A673 (cell line): ENCODE results near the gene ACTL10. TPM values are rescaled to one million over a fixed set of nuclear protein-coding genes. Genes with fewer than 3 reads are reported as not detected.
"Not testable (repeated sequence)": the region's sequence is repeated elsewhere in the genome, so short reads cannot be mapped to it uniquely, and the experiment has no call there.

Experiments
- BruUV-seq: library from RNA; stranded (reverse); fragments of 400-500 nt; replicated peaks from 2 replicates; lab custom pipeline; 2021; lab: Mats Ljungman, UMichigan
- CTCF ChIA-PET: fragments of 300-600 bp; sonication (Branson Sonifier 250); formaldehyde crosslinking; loops from one replicate; lab custom pipeline; 2022; ENCODE audit warnings: antibody characterized with exemption; lab: Charles Lee
- POLR2A ChIA-PET: fragments of 300-600 bp; sonication (Branson Sonifier 250); formaldehyde crosslinking; loops from one replicate; lab custom pipeline; 2022; ENCODE audit warnings: antibody characterized with exemption; ENCODE audit not compliant: low non-redundant PET; lab: Charles Lee
- DNase-seq: peaks from one replicate; pipeline ENCODE4 v3.0.0-alpha.2; 2015; ENCODE audit warnings: low spot score
- H3K27ac ChIP-seq: fragments of 200-600 bp; sonication (generic); 2 replicates; pipeline ENCODE4 v1.5.1; 2016; ENCODE audit warnings: mixed run types, low read depth, mild to moderate bottlenecking, mixed read lengths, antibody characterized with exemption, low read length; ENCODE audit not compliant: poor library complexity, severe bottlenecking
- H3K27me3 ChIP-seq: fragments of 200-600 bp; sonication (generic); replicated peaks from 2 replicates; pipeline ENCODE4 v1.6.1; 2017; ENCODE audit warnings: mixed run types, low read depth, mild to moderate bottlenecking, mixed read lengths, antibody characterized with exemption, low read length; ENCODE audit not compliant: insufficient read depth, poor library complexity
- H3K36me3 ChIP-seq: fragments of 200-600 bp; sonication (generic); 2 replicates; pipeline ENCODE4 v1.6.1; 2016; ENCODE audit warnings: mixed run types, mild to moderate bottlenecking, mixed read lengths, antibody characterized with exemption, low read length; ENCODE audit not compliant: insufficient read depth, poor library complexity, severe bottlenecking
- H3K4me1 ChIP-seq: fragments of 200-600 bp; sonication (generic); 2 replicates; pipeline ENCODE4 v1.6.1; 2017; ENCODE audit warnings: mixed run types, mild to moderate bottlenecking, mixed read lengths, antibody characterized with exemption, low read length; ENCODE audit not compliant: insufficient read depth, poor library complexity, severe bottlenecking
- H3K4me3 ChIP-seq: fragments of 200-600 bp; sonication (generic); 2 replicates; pipeline ENCODE4 v1.5.1; 2016; ENCODE audit warnings: low read depth, mixed run types, mild to moderate bottlenecking, mixed read lengths, low read length; ENCODE audit not compliant: poor library complexity, severe bottlenecking
- H3K9me3 ChIP-seq: fragments of 200-600 bp; sonication (generic); 2 replicates; pipeline ENCODE4 v1.6.1; 2016; ENCODE audit warnings: mixed run types, low read depth, mild to moderate bottlenecking, mixed read lengths, antibody characterized with exemption, low read length; ENCODE audit not compliant: poor library complexity, severe bottlenecking
- CTCF ChIP-seq: fragments of 300-800, 200-600 bp; sonication (generic); conservative IDR thresholded peaks from 2 replicates; pipeline ENCODE4 v1.5.1; 2017; ENCODE audit warnings: low read depth, mild to moderate bottlenecking, antibody characterized with exemption, low read length, moderate library complexity, mixed read lengths
- EZH2 ChIP-seq: fragments of 200-600 bp; sonication (generic); IDR thresholded peaks from 2 replicates; pipeline ENCODE4 v1.6.1; 2017; ENCODE audit warnings: borderline replicate concordance, low read depth, mild to moderate bottlenecking, mixed read lengths, antibody characterized with exemption, low read length; ENCODE audit not compliant: poor library complexity, severe bottlenecking
- intact Hi-C: fragments of 100-400 bp; cut with micrococcal nuclease; formaldehyde crosslinking; loops from one replicate; pipeline ENCODE4 v1.10.0; 2022; ENCODE audit not compliant: unreplicated experiment
- total RNA-seq: library from RNA; stranded (reverse); gene quantifications from 2 replicates; pipeline ENCODE4 v1.2.3, GENCODE V29; 2021

ACTL10 gene
- total RNA-seq, 1 experiment from 2014 or later, result 0.47 TPM

GRCh38 chr20:33629533-33629932 lies 37.2 kb upstream of the ACTL10 start:
- Histone ChIP-seq H3K4me3 (no peak overlapping the region), H3K27me3 (no peaks in the 10 kb centered on the region), H3K27ac (no peak overlapping the region), H3K9me3 (no peaks in the 10 kb centered on the region), H3K4me1 (no peaks in the 10 kb centered on the region), H3K36me3 (peaks cover 4% of the 10 kb centered on the region)
- intact Hi-C loops, result no loop called here
- ChIA-PET CTCF (no interaction called here), POLR2A (no interaction called here)
- TF ChIP-seq CTCF, result no peak
- TF ChIP-seq EZH2, result no peak
- DNase-seq, result no peak
- BruUV-seq, result no TSS peak

DNA sequence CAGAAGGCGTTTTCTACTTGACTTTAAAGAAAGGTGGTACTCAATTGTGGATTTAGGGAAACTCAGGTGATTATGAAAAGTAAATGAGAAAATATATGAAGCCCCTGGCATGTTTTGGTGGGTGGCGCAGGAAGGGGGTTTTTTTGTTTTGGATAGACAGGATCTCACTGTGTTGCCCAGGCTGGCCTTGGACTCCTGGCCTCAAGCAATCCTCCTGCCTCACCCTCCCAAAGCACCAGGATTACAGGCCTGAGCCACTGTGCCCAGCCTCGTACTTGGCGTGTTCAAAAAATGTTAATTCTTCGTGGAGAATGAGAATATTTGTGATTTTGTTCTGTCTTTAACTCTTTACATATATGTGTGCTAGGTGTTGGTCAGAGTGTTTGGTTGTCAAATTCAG lies 36.8 kb upstream of the ACTL10 start:
- CTCF ChIA-PET, result no interaction called here
- H3K4me3 ChIP-seq, result no peak overlapping the region
- TF ChIP-seq CTCF (no peak), EZH2 (no peak)
- H3K27ac ChIP-seq, result no peak overlapping the region
- POLR2A ChIA-PET, result no interaction called here
- intact Hi-C loops, result no loop called here
- H3K27me3 ChIP-seq, result no peaks in the 10 kb centered on the region
- no TSS peak for BruUV-seq
- H3K9me3 ChIP-seq, result no peaks in the 10 kb centered on the region
- DNase-seq, result no peak
- no peaks in the 10 kb centered on the region for H3K4me1 ChIP-seq
- H3K36me3 ChIP-seq, result peaks cover 4% of the 10 kb centered on the region

DNA sequence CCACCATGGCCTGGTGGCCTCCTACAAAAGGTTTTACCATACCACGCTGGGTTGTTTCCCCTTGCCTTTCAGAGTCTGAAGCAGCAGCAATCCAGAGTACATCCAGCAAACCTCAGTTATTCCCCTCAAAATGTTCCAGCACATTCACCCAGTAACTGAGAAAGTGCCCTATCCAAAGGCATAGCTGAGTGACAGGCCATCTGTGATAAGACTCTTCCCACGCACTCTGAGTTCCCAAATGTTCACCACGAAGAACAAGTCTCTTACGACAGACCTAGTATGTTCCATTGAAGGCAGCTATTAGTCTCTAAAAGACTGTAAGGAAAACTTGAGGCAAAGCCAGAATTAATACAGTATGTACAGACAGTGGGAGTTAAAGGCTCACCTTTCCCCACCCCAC lies 36.2 kb upstream of the ACTL10 start:
- intact Hi-C loops, result no loop called here
- DNase-seq, result no peak
- no peak for TF ChIP-seq CTCF
- no peak for TF ChIP-seq EZH2
- Histone ChIP-seq H3K9me3 (no peaks in the 10 kb centered on the region), H3K27ac (no peak overlapping the region), H3K4me1 (no peaks in the 10 kb centered on the region), H3K27me3 (no peaks in the 10 kb centered on the region), H3K4me3 (no peak overlapping the region), H3K36me3 (peaks cover 4% of the 10 kb centered on the region)
- ChIA-PET CTCF (no interaction called here), POLR2A (no interaction called here)
- no TSS peak for BruUV-seq

DNA sequence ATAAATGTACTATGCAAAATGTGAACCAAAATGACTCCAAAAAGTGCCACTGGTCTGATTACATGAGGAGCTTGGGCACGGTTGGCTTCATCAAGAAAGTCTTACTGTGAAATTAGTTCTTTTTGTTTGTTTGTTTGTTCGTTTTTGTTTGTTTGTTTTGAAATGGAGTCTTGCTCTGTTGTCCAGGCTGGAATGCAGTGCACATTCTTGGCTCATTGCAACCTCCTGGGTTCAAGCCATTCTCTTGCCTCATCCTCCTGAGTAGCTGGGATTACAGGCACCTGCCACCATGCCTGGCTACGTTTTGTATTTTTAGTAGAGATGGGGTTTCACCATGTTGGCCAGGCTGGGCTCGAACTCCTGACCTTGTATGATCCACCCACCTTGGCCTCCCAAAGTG lies 34.8 kb upstream of the ACTL10 start:
- POLR2A ChIA-PET, H3K36me3 ChIP-seq, intact Hi-C loops, H3K4me1 ChIP-seq, H3K27ac ChIP-seq, H3K9me3 ChIP-seq, CTCF ChIA-PET, H3K4me3 ChIP-seq, H3K27me3 ChIP-seq, BruUV-seq, DNase-seq: not testable (repeated sequence)
